HCT116 (cell line): Measurements from ENCODE around the gene DMBT1. TPM values are rescaled to one million over a fixed set of nuclear protein-coding genes. Genes with fewer than 3 reads are reported as not detected.

Experiments
- ATAC-seq: fragments of 200-7000 bp; cut with Tn5 transposase; 2 replicates; pipeline ENCODE4 v1.9.1; 2020; ENCODE audit warnings: mild to moderate bottlenecking, moderate library complexity
- BruUV-seq: library from RNA; stranded (reverse); fragments of 400-500 nt; replicated peaks from 2 replicates; lab custom pipeline; 2021; lab: Mats Ljungman, UMichigan
- CTCF ChIA-PET: fragments of 300-600 bp; sonication (Branson Sonifier 250); formaldehyde crosslinking; loops from one replicate; lab custom pipeline; 2021; ENCODE audit warnings: antibody characterized with exemption; lab: Charles Lee
- POLR2A ChIA-PET: fragments of 300-600, 350-600 bp; sonication (Branson Sonifier 250); formaldehyde crosslinking; loops from one replicate; lab custom pipeline; 2021; ENCODE audit warnings: antibody characterized with exemption; lab: Charles Lee
- RAD21 ChIA-PET, 2 experiments: fragments of 300-600 bp; sonication (Branson Sonifier 250); formaldehyde crosslinking; loops; one replicate each; lab custom pipeline; 2023; ENCODE audit warnings: low total read pairs in 2 of 2; ENCODE audit not compliant: uncharacterized antibody in 2 of 2, unreplicated experiment in 2 of 2, low non-redundant PET in 1 of 2; lab: Charles Lee
- DNase-seq: peaks from one replicate; pipeline ENCODE4 v3.0.0-alpha.2; 2010; ENCODE audit warnings: low read depth, low spot score
- H2AFZ ChIP-seq: fragments of 200-600 bp; shearing (Covaris generic), sonication (generic); 2 replicates; pipeline ENCODE4 v1.6.1; 2017; ENCODE audit warnings: low read depth, mixed run types, mixed read lengths, antibody characterized with exemption, low read length; ENCODE audit not compliant: poor library complexity, severe bottlenecking
- H3K27ac ChIP-seq: 2 replicates; pipeline ENCODE4 v1.5.1; 2012; ENCODE audit warnings: low read depth, low read length
- H3K27me3 ChIP-seq: fragments of 200-600 bp; sonication (generic); 2 replicates; pipeline ENCODE4 v1.6.1; 2016; ENCODE audit warnings: mixed run types, low read length, mixed read lengths; ENCODE audit not compliant: insufficient read depth
- H3K36me3 ChIP-seq, 2 experiments: fragments of 200-500 bp in 1 of 2; fragments of 200-600 bp in 1 of 2; sonication (Bioruptor generic) in 1 of 2; sonication (generic) in 1 of 2; 2 replicates each; pipeline versions ENCODE4 v1.5.1 to v1.6.1; 2014 to 2016; ENCODE audit warnings: low read length in 2 of 2, inconsistent platforms in 1 of 2, mixed read lengths in 1 of 2, mixed run types in 1 of 2; ENCODE audit not compliant: insufficient read depth in 2 of 2, control insufficient read depth in 1 of 2
- H3K4me1 ChIP-seq, 2 experiments: fragments of 200-600 bp in 1 of 2; sonication (generic) in 1 of 2; 2 replicates each; pipeline versions ENCODE4 v1.5.1 to v1.6.1; 2012 to 2017; ENCODE audit warnings: low read length in 2 of 2, inconsistent platforms in 1 of 2, mild to moderate bottlenecking in 1 of 2, mixed read lengths in 1 of 2, mixed run types in 1 of 2, moderate library complexity in 1 of 2; ENCODE audit not compliant: insufficient read depth in 2 of 2, control insufficient read depth in 1 of 2
- H3K4me2 ChIP-seq: fragments of 200-600 bp; sonication (generic); 2 replicates; pipeline ENCODE4 v1.6.1; 2017; ENCODE audit warnings: mixed run types, low read length, mixed read lengths
- H3K4me3 ChIP-seq, 2 experiments: fragments of 200-600 bp in 1 of 2; sonication (generic) in 1 of 2; replicated peaks in 1 of 2; 2 replicates each; pipeline ENCODE4 v1.5.1; 2011 to 2016; ENCODE audit warnings: low read length in 2 of 2, control low read depth in 1 of 2, low read depth in 1 of 2, mild to moderate bottlenecking in 1 of 2, mixed read lengths in 1 of 2, mixed run types in 1 of 2
- H3K79me2 ChIP-seq: fragments of 200-600 bp; sonication (generic); 2 replicates; pipeline ENCODE4 v1.6.1; 2017; ENCODE audit warnings: mild to moderate bottlenecking, mixed run types, low read length, moderate library complexity, mixed read lengths; ENCODE audit not compliant: insufficient read depth
- H3K9ac ChIP-seq: fragments of 200-600 bp; sonication (generic); 2 replicates; pipeline ENCODE4 v1.6.1; 2016; ENCODE audit warnings: low read length, mixed read lengths
- H3K9me2 ChIP-seq: fragments of 200-600 bp; sonication (generic), shearing (Covaris generic); 2 replicates; pipeline ENCODE4 v1.6.1; 2017; ENCODE audit warnings: mixed run types, mild to moderate bottlenecking, moderate library complexity; ENCODE audit not compliant: insufficient read depth
- H3K9me3 ChIP-seq, 2 experiments: fragments of 200-500 bp in 1 of 2; fragments of 200-600 bp in 1 of 2; sonication (Bioruptor generic) in 1 of 2; sonication (generic) in 1 of 2; 2 replicates each; pipeline ENCODE4 v1.6.1; 2014 to 2017; ENCODE audit warnings: low read length in 2 of 2, mixed read lengths in 2 of 2, inconsistent platforms in 1 of 2, low read depth in 1 of 2, mild to moderate bottlenecking in 1 of 2, mixed run types in 1 of 2, moderate library complexity in 1 of 2; ENCODE audit not compliant: control insufficient read depth in 1 of 2, insufficient read depth in 1 of 2
- H4K20me1 ChIP-seq: fragments of 200-600 bp; sonication (generic), shearing (Covaris generic); 2 replicates; pipeline ENCODE4 v1.6.1; 2017; ENCODE audit warnings: mixed run types, mild to moderate bottlenecking, moderate library complexity; ENCODE audit not compliant: insufficient read depth
- EGR1 ChIP-seq: IDR thresholded peaks from 2 replicates; pipeline ENCODE4 v1.6.1; 2012; ENCODE audit warnings: low read depth
- EZH2 ChIP-seq: fragments of 200-600 bp; sonication (generic); IDR thresholded peaks from 2 replicates; pipeline ENCODE4 v1.6.1; 2017; ENCODE audit warnings: antibody characterized with exemption, mixed run types
- POLR2AphosphoS5 ChIP-seq: IDR thresholded peaks from 2 replicates; pipeline ENCODE4 v1.6.1; 2011; ENCODE audit warnings: mild to moderate bottlenecking, low read depth, low read length, moderate library complexity
- SRF ChIP-seq: IDR thresholded peaks from 2 replicates; pipeline ENCODE4 v1.6.1; 2012; ENCODE audit warnings: low read depth
- TCF7L2 ChIP-seq: IDR thresholded peaks from 2 replicates; pipeline ENCODE4 v1.7.0; 2011; ENCODE audit warnings: borderline replicate concordance, inconsistent platforms; ENCODE audit not compliant: insufficient read depth, insufficient read length; ENCODE audit errors: extremely low read depth
- ZBTB33 ChIP-seq: IDR thresholded peaks from 2 replicates; pipeline ENCODE4 v1.6.1; 2011; ENCODE audit warnings: mild to moderate bottlenecking, low read length, moderate library complexity; ENCODE audit not compliant: insufficient replicate concordance; ENCODE audit errors: extremely low read depth
- intact Hi-C: fragments of 100-400 bp; cut with micrococcal nuclease; formaldehyde crosslinking; loops from 2 replicates; pipeline ENCODE4 v1.10.0; 2022
- total RNA-seq: library from RNA; stranded (reverse); gene quantifications from one replicate; pipeline ENCODE4 v1.2.1, GENCODE V29; 2021; ENCODE audit not compliant: unreplicated experiment

Gene DMBT1
- total RNA-seq, 1 experiment from 2014 or later: 0.17 TPM

- H2AFZ ChIP-seq: no peak overlapping the region
- no peak overlapping the region for H3K4me2 ChIP-seq
- DNase-seq (no peak), ATAC-seq (no peak)
- no peak for TF ChIP-seq EZH2
- TF ChIP-seq EGR1: no peak
- no peak for TF ChIP-seq POLR2AphosphoS5
- TF ChIP-seq SRF: no peak
- no peak for TF ChIP-seq TCF7L2
- intact Hi-C loops: no loop called here
- H3K36me3 ChIP-seq: no peaks in the 10 kb centered on the region
- no peak overlapping the region for H3K27ac ChIP-seq
- H3K4me3 ChIP-seq: no peak overlapping the region
- H4K20me1 ChIP-seq: no peaks in the 10 kb centered on the region
- no peaks in the 10 kb centered on the region for H3K9me2 ChIP-seq
- no peaks in the 10 kb centered on the region for H3K79me2 ChIP-seq
- ChIA-PET CTCF (no interaction called here), RAD21 (no interaction called here), POLR2A (no interaction called here)
- peaks cover 11% of the 10 kb centered on the region; the same call in 1 of the 2 replicates for H3K27me3 ChIP-seq
- no peaks in the 10 kb centered on the region for H3K4me1 ChIP-seq
- H3K9me3 ChIP-seq: no peaks in the 10 kb centered on the region
- no peak overlapping the region for H3K9ac ChIP-seq
- BruUV-seq: no TSS peak
These were observed 41.4 kb upstream of the DMBT1 start for GRCh38 chr10:122519144-122519543.

GRCh38 chr10:122519873-122520272, 40.7 kb upstream of the DMBT1 start:
- H3K79me2 ChIP-seq: no peaks in the 10 kb centered on the region
- H4K20me1 ChIP-seq: no peaks in the 10 kb centered on the region
- POLR2A ChIA-PET: no interaction called here
- intact Hi-C loops: no loop called here
- no peak overlapping the region for H2AFZ ChIP-seq
- H3K9me2 ChIP-seq: no peaks in the 10 kb centered on the region
- ATAC-seq (no peak), DNase-seq (no peak)
- peaks cover 11% of the 10 kb centered on the region; the same call in 1 of the 2 replicates for H3K27me3 ChIP-seq
- H3K9ac ChIP-seq: no peak overlapping the region
- no peak overlapping the region for H3K4me3 ChIP-seq
- H3K9me3 ChIP-seq: no peaks in the 10 kb centered on the region
- RAD21 ChIA-PET: no interaction called here
- H3K4me1 ChIP-seq: no peaks in the 10 kb centered on the region
- no peak overlapping the region for H3K4me2 ChIP-seq
- CTCF ChIA-PET: interaction anchor here (1.6 kb wide), 1 partner anchor 46 kb away, joined by 5 read pairs; no protein-coding TSS in a partner anchor
- no peak for TF ChIP-seq EZH2
- no peak for TF ChIP-seq ZBTB33
- no TSS peak for BruUV-seq
- H3K27ac ChIP-seq: no peak overlapping the region
- no peaks in the 10 kb centered on the region for H3K36me3 ChIP-seq
